NCI-H82 treated with DMSO at 0.1 percent for 48 hours (cell line): ENCODE results near the gene MTA3.

Source experiments
- DNase-seq: peaks from one replicate; lab custom pipeline; 2025; ENCODE audit not compliant: unreplicated experiment; lab: John Stamatoyannopoulos, UW

The MTA3 gene

GRCh38 chr2:42757981-42758740 is 189.7 kb downstream of the MTA3 start:
- no peak for DNase-seq

GRCh38 chr2:42758751-42759150 is 190.3 kb downstream of the MTA3 start:
- DNase-seq, result peak; percentile 92

GRCh38 chr2:42761554-42761953 is 193.1 kb downstream of the MTA3 start:
- no peak for DNase-seq

- DNase-seq, result no peak
Measured at GRCh38 chr2:42762155-42762554, 193.7 kb downstream of the MTA3 start.

- no peak for DNase-seq
Measured at GRCh38 chr2:42762823-42763804, 194.7 kb downstream of the MTA3 start.

- DNase-seq, result no peak
Measured at GRCh38 chr2:42764096-42764495, 195.7 kb downstream of the MTA3 start, which contains the start of gene OXER1. Gene OXER1, minus strand, starts transcription at chr2:42764135. Its CDS starts 73 bp downstream, at chr2:42764062.

- no peak for DNase-seq
Measured at GRCh38 chr2:42764901-42765300, 196.5 kb downstream of the MTA3 start.

- no peak for DNase-seq
Measured at GRCh38 chr2:42765686-42766085, 197.3 kb downstream of the MTA3 start.

- DNase-seq, result no peak
Measured at GRCh38 chr2:42767080-42767898, 198.9 kb downstream of the MTA3 start.

GRCh38 chr2:42767899-42768705 is 199.7 kb downstream of the MTA3 start:
- DNase-seq, result no peak

- no peak for DNase-seq
Measured at GRCh38 chr2:42768706-42769256, 200.3 kb downstream of the MTA3 start.

- DNase-seq, result no peak
Measured at GRCh38 chr2:42769583-42770287, 201.3 kb downstream of the MTA3 start.

- DNase-seq, result peak; percentile 69
Measured at GRCh38 chr2:42770288-42771131, 202.1 kb downstream of the MTA3 start.

GRCh38 chr2:42771546-42772153 is 203.2 kb downstream of the MTA3 start:
- DNase-seq, result no peak

GRCh38 chr2:42775186-42775585 is 206.8 kb downstream of the MTA3 start:
- no peak for DNase-seq

- no peak for DNase-seq
Measured at GRCh38 chr2:42775810-42776209, 207.4 kb downstream of the MTA3 start.

- DNase-seq, result no peak
Measured at GRCh38 chr2:42777883-42778805, 209.7 kb downstream of the MTA3 start.
